ENCODE results near the gene FMOD.

DNA sequence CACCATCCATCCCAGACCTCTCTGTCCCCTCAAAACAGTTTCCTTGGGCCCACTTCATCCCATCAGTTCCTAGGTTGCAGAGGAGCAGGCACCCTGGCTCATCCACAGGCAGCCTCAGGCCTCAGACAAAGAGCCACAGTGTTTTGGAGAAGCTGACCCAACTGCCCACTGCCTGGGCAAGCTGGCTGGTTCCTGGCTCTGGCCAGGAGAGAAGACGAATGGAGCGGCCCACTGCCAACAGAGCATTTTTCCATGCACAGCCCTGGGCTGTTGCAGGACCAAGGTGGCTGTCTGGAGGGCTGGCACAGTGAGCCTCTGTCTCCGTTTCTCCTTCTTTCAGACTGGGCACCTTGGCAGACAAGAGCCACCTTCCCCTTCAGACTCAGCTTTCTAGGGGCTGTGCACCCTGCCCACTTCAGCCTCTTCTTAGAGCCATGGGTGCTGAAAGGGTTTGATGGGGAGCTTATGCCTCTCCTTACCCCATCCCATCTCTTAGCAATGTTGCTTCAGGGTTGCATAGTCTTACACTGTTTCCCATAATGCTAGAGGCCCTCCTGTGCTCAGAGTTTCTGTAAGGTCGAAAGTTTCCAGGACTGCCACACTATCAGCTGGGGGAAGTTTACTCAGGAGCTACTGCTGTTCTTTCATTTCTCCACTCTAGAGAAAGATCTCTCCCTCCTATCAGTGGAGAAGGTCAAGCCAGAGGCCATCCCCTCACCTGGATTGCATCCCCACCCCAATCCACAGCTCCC lies 973 bp downstream of the FMOD start:
- TF ChIP-seq, protein P1, sequence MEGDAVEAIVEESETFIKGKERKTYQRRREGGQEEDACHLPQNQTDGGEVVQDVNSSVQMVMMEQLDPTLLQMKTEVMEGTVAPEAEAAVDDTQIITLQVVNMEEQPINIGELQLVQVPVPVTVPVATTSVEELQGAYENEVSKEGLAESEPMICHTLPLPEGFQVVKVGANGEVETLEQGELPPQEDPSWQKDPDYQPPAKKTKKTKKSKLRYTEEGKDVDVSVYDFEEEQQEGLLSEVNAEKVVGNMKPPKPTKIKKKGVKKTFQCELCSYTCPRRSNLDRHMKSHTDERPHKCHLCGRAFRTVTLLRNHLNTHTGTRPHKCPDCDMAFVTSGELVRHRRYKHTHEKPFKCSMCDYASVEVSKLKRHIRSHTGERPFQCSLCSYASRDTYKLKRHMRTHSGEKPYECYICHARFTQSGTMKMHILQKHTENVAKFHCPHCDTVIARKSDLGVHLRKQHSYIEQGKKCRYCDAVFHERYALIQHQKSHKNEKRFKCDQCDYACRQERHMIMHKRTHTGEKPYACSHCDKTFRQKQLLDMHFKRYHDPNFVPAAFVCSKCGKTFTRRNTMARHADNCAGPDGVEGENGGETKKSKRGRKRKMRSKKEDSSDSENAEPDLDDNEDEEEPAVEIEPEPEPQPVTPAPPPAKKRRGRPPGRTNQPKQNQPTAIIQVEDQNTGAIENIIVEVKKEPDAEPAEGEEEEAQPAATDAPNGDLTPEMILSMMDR (IDR thresholded peaks at IDR 0.05; ENCODE audit: poor library complexity, severe bottlenecking), result no peak
- TF ChIP-seq EZH2 (IDR thresholded peaks at IDR 0.05; ENCODE audit: borderline replicate concordance, insufficient read depth, low read length, poor library complexity, severe bottlenecking) (no peak), SMC3 (conservative IDR thresholded peaks at IDR 0.05; ENCODE audit: poor library complexity) (no peak), EP300 (conservative IDR thresholded peaks at IDR 0.05; ENCODE audit: poor library complexity, severe bottlenecking) (no peak), RAD21 (conservative IDR thresholded peaks at IDR 0.05) (no peak), TAF1 (IDR thresholded peaks at IDR 0.05; ENCODE audit: low read depth) (no peak), POLR2AphosphoS5 (IDR thresholded peaks at IDR 0.05) (no peak)
